HG03095 (cell line): ENCODE data around the gene N4BP3.
"Not testable (repeated sequence)": the region's sequence is repeated elsewhere in the genome, so short reads cannot be mapped to it uniquely, and the experiment has no call there.

Source experiments
- ATAC-seq: cut with Tn5 transposase; IDR thresholded peaks from one replicate; pipeline ENCODE4 v1.9.1; 2021; ENCODE audit warnings: moderate library complexity; ENCODE audit not compliant: unreplicated experiment

Gene N4BP3

GRCh38 chr5:178113141-178113787 is at the start of gene N4BP3:
N4BP3 (plus strand) TSS chr5:178113532; CDS start chr5:178119584, 6,052 bp downstream.
- ATAC-seq = peak; percentile 52

- ATAC-seq = no peak
Measured at GRCh38 chr5:178067755-178068154, 45.6 kb upstream of the N4BP3 start.

GRCh38 chr5:178068293-178068692 is 45.0 kb upstream of the N4BP3 start:
- ATAC-seq = no peak

- no peak for ATAC-seq
Measured at GRCh38 chr5:178069909-178070308, 43.4 kb upstream of the N4BP3 start.

- ATAC-seq = no peak
Measured at GRCh38 chr5:178071108-178071507, 42.2 kb upstream of the N4BP3 start.

- no peak for ATAC-seq
Measured at GRCh38 chr5:178072749-178073148, 40.6 kb upstream of the N4BP3 start.

GRCh38 chr5:178074266-178074952 is 38.9 kb upstream of the N4BP3 start:
- no peak for ATAC-seq

- ATAC-seq = not testable (repeated sequence)
Measured at GRCh38 chr5:178076965-178077364, 36.4 kb upstream of the N4BP3 start.

- no peak for ATAC-seq
Measured at GRCh38 chr5:178077751-178078150, 35.6 kb upstream of the N4BP3 start.

GRCh38 chr5:178078197-178079010 is 34.9 kb upstream of the N4BP3 start:
- ATAC-seq = no peak

- ATAC-seq = no peak
Measured at GRCh38 chr5:178080056-178080455, 33.3 kb upstream of the N4BP3 start.

- ATAC-seq = no peak
Measured at GRCh38 chr5:178080618-178081410, 32.5 kb upstream of the N4BP3 start.

- ATAC-seq = no peak
Measured at GRCh38 chr5:178081571-178082243, 31.6 kb upstream of the N4BP3 start.

GRCh38 chr5:178083922-178084321 is 29.4 kb upstream of the N4BP3 start:
- no peak for ATAC-seq

GRCh38 chr5:178085316-178085715 is 28.0 kb upstream of the N4BP3 start:
- ATAC-seq = no peak

- ATAC-seq = no peak
Measured at GRCh38 chr5:178086266-178086665, 27.1 kb upstream of the N4BP3 start.

GRCh38 chr5:178087199-178087598 is 26.1 kb upstream of the N4BP3 start:
- ATAC-seq = not testable (repeated sequence)

- ATAC-seq = no peak
Measured at GRCh38 chr5:178090856-178091255, 22.5 kb upstream of the N4BP3 start.

- no peak for ATAC-seq
Measured at GRCh38 chr5:178093134-178093533, 20.2 kb upstream of the N4BP3 start.

- no peak for ATAC-seq
Measured at GRCh38 chr5:178094345-178094744, 19.0 kb upstream of the N4BP3 start.
